Lung (tissue), 12 donors: ENCODE data around the gene LYPD1. TPM values are rescaled to one million over a fixed set of nuclear protein-coding genes. Genes with fewer than 3 reads are reported as not detected.

Source experiments
- ATAC-seq: fragments of 200-7000 bp; cut with Tn5 transposase; one replicate; pipeline ENCODE4 v1.9.1; 2020; ENCODE audit warnings: moderate number of reproducible peaks; ENCODE audit not compliant: insufficient read depth, low FRiP score
- DNase-seq, 3 donors: peaks; one replicate each; pipeline ENCODE4 v3.0.0-alpha.2; 2013 to 2017
- H3K27ac ChIP-seq, 2 donors: one replicate each; pipeline ENCODE4 v1.5.1; 2013; ENCODE audit warnings: mild to moderate bottlenecking in 2 of 2, moderate library complexity in 2 of 2, control low read depth in 1 of 2, inconsistent platforms in 1 of 2, low read depth in 1 of 2, low read length in 1 of 2
- H3K27me3 ChIP-seq, 3 donors: one replicate each; pipeline ENCODE4 v1.5.1; 2013; ENCODE audit warnings: low read length in 2 of 3; ENCODE audit not compliant: control insufficient read depth in 3 of 3, insufficient read depth in 3 of 3
- H3K36me3 ChIP-seq, 4 donors: one replicate each; pipeline ENCODE4 v1.5.1; 2013; ENCODE audit warnings: low read length in 4 of 4, mild to moderate bottlenecking in 1 of 4, moderate library complexity in 1 of 4; ENCODE audit not compliant: control insufficient read depth in 4 of 4, insufficient read depth in 4 of 4
- H3K4me1 ChIP-seq, 5 donors: one replicate each; pipeline ENCODE4 v1.5.1; 2013; ENCODE audit warnings: low read length in 5 of 5, mild to moderate bottlenecking in 2 of 5, moderate library complexity in 1 of 5; ENCODE audit not compliant: control insufficient read depth in 5 of 5, insufficient read depth in 5 of 5
- H3K4me3 ChIP-seq: one replicate; pipeline ENCODE4 v1.5.1; 2013; ENCODE audit warnings: mild to moderate bottlenecking, control low read depth, moderate library complexity
- H3K9ac ChIP-seq, 2 donors: one replicate each; pipeline ENCODE4 v1.5.1; 2013; ENCODE audit warnings: low read length in 2 of 2, control low read depth in 1 of 2; ENCODE audit not compliant: insufficient read depth in 1 of 2
- H3K9me3 ChIP-seq, 4 donors: one replicate each; pipeline ENCODE4 v1.5.1; 2013; ENCODE audit warnings: low read length in 3 of 4, mild to moderate bottlenecking in 1 of 4, moderate library complexity in 1 of 4; ENCODE audit not compliant: control insufficient read depth in 4 of 4, insufficient read depth in 3 of 4
- whole genome bisulfite sequencing, 2 donors: extraction: QIAGEN DNeasy Blood & Tissue Kit; methylation state at CpG; one replicate each; pipeline ENCODE4 v1.1.7; 2013; 5-methylcytosine and 5-hydroxymethylcytosine counted together
- polyA plus RNA-seq, 2 donors: library from polyadenylated mRNA; stranded (reverse); fragments of 200-250 nt; gene quantifications; one replicate each; pipeline ENCODE4 v1.2.1, GENCODE V29; 2013
- total RNA-seq, 2 donors: library from RNA; depleted of rRNA in 1 of 2; stranded (reverse); fragments of >200 nt in 1 of 2; gene quantifications; one replicate each; pipeline ENCODE4 v1.2.1, GENCODE V29; 2014 to 2021
- TF ChIP-seq, protein P1 (sequence below): IDR thresholded peaks from 2 replicates; pipeline ENCODE4 v1.5.1; 2012; ENCODE audit warnings: mild to moderate bottlenecking; ENCODE audit errors: control extremely low read depth, extremely low read depth
- donor health status: control.
- donor health status: control.
- donor health status: Bipolar disorder and iron deficiency.
- donor health status: healthy.
- donor health status: DM: yes; HTN: yes; CAD: no.

The LYPD1 gene
- total and polyA plus RNA-seq, 4 donors = 0.28 to 6.6 (median 3.4) TPM

DNA sequence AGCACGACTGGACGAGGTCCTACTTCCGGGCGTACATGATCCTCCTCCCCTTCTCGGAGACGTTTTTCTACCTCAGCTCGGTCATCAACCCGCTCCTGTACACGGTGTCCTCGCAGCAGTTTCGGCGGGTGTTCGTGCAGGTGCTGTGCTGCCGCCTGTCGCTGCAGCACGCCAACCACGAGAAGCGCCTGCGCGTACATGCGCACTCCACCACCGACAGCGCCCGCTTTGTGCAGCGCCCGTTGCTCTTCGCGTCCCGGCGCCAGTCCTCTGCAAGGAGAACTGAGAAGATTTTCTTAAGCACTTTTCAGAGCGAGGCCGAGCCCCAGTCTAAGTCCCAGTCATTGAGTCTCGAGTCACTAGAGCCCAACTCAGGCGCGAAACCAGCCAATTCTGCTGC lies 24.8 kb downstream of the LYPD1 start:
- Histone ChIP-seq H3K27ac (no peak overlapping the region), H3K9me3 (no peaks in the 10 kb centered on the region), H3K4me3 (no peak overlapping the region), H3K4me1 (peaks cover 0 to 7% (median 0%) of the 10 kb centered on the region in 5 donors), H3K9ac (no peak overlapping the region), H3K27me3 (no peaks in the 10 kb centered on the region), H3K36me3 (no peaks in the 10 kb centered on the region)
- TF ChIP-seq, protein P1, sequence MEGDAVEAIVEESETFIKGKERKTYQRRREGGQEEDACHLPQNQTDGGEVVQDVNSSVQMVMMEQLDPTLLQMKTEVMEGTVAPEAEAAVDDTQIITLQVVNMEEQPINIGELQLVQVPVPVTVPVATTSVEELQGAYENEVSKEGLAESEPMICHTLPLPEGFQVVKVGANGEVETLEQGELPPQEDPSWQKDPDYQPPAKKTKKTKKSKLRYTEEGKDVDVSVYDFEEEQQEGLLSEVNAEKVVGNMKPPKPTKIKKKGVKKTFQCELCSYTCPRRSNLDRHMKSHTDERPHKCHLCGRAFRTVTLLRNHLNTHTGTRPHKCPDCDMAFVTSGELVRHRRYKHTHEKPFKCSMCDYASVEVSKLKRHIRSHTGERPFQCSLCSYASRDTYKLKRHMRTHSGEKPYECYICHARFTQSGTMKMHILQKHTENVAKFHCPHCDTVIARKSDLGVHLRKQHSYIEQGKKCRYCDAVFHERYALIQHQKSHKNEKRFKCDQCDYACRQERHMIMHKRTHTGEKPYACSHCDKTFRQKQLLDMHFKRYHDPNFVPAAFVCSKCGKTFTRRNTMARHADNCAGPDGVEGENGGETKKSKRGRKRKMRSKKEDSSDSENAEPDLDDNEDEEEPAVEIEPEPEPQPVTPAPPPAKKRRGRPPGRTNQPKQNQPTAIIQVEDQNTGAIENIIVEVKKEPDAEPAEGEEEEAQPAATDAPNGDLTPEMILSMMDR = no peak
- DNase-seq = no peak
- ATAC-seq = no peak
- 74 to 85% methylated on average over 35 of the region's 35 CpGs for WGBS, 2 donors

DNA sequence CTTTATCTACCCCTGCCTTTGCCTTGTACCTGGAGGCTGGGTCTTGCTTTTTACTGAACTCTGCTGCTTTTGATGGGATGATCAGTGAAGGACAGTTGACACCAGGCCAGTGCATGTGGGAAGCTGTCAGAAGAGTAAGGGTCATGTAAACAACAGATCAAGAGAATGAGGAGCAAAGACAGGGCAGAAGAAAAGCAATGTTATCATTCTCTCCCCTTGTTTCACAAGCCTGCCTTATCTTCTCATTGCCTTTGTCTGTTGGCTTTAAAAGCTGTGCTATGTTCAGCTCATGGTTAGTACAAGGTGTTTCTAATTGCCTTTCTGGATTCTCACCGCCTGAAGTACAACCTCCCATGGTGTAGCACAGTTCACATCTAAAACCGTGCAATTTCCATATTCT lies 27.6 kb downstream of the LYPD1 start:
- ATAC-seq = no peak
- TF ChIP-seq, protein P1 = no peak
- WGBS, 2 donors = 77% methylated on average over 2 of the region's 2 CpGs

DNA sequence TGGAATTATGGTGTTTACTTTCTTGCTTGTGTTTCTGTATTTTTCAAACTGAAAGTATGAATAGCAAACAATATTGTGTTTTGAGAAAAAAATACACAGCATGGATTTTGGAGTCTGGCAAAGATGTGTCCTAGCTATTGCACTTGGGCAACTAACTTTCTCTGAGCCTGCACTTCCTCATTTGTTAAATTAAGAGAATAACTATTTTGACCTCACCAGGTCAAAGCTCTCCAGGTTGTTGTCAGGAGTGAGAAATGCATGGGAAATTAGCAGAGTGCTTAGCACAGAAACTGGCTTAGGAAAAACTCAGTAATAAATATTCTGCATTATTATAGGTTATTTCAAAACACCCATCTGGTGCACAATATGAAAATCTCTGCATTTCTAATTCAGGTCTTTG lies 28.2 kb downstream of the LYPD1 start:
- H3K4me3 ChIP-seq = no peak overlapping the region
- no peak overlapping the region for H3K27ac ChIP-seq
- TF ChIP-seq, protein P1 = no peak
- no peaks in the 10 kb centered on the region for H3K9me3 ChIP-seq
- H3K9ac ChIP-seq = no peak overlapping the region
- ATAC-seq (no peak), DNase-seq (no peak)
- no peaks in the 10 kb centered on the region for H3K27me3 ChIP-seq
- H3K36me3 ChIP-seq = no peaks in the 10 kb centered on the region
- H3K4me1 ChIP-seq = peaks cover 0 to 6% (median 0%) of the 10 kb centered on the region in 5 donors

More for the DNA sequence above, 27.6 kb downstream of the LYPD1 start:
- Histone ChIP-seq H3K36me3 (no peaks in the 10 kb centered on the region), H3K4me3 (no peak overlapping the region), H3K27ac (no peak overlapping the region), H3K9ac (no peak overlapping the region), H3K4me1 (peaks cover 0 to 7% (median 0%) of the 10 kb centered on the region in 5 donors), H3K9me3 (no peaks in the 10 kb centered on the region), H3K27me3 (no peaks in the 10 kb centered on the region)
- DNase-seq = no peak

DNA sequence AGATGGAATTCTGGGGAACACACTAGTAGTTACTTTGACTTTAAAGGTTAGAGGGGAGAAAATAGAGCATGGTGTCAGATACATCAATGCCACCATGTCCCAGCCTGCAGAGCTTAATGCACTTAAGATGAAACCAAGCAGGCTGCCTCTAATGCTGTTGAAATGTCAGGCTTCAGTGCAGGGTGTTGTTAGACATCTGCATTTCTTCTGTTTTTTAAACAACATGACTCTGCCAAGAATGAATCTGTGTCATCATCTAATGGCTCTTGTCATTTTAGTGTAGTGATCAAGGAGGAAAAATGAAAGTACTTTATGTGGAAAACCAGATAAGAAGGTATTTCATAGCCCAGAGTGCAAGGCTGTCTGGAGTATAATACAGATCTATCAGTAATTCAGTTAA lies 29.9 kb downstream of the LYPD1 start:
- Histone ChIP-seq H3K9ac (no peak overlapping the region), H3K27me3 (no peaks in the 10 kb centered on the region), H3K4me1 (no peaks in the 10 kb centered on the region), H3K9me3 (no peaks in the 10 kb centered on the region), H3K36me3 (no peaks in the 10 kb centered on the region), H3K4me3 (no peak overlapping the region), H3K27ac (no peak overlapping the region)
- TF ChIP-seq, protein P1 = no peak
- DNase-seq (no peak), ATAC-seq (no peak)
